Endodermal cell (in vitro differentiated cells): Measurements from ENCODE around the gene PRR3. TPM values are rescaled to one million over a fixed set of nuclear protein-coding genes. Genes with fewer than 3 reads are reported as not detected.

Source experiments
- DNase-seq: peaks from one replicate; pipeline ENCODE4 v3.0.0-alpha.2; 2017
- H3K27ac ChIP-seq: 2 replicates; pipeline ENCODE4 v1.5.1; 2013; ENCODE audit warnings: mild to moderate bottlenecking, low read depth, low read length, moderate library complexity
- H3K27me3 ChIP-seq: 2 replicates; pipeline ENCODE4 v1.6.1; 2013; ENCODE audit warnings: mild to moderate bottlenecking, low read length, moderate library complexity; ENCODE audit not compliant: insufficient read depth, control insufficient read depth, poor library complexity, severe bottlenecking
- H3K36me3 ChIP-seq: 2 replicates; pipeline ENCODE4 v1.7.0; 2013; ENCODE audit warnings: mild to moderate bottlenecking, low read length, moderate library complexity; ENCODE audit not compliant: control insufficient read depth, insufficient read depth
- H3K4me1 ChIP-seq: one replicate; pipeline ENCODE4 v1.7.0; 2013; ENCODE audit warnings: low read length; ENCODE audit not compliant: control insufficient read depth, insufficient read depth
- H3K4me3 ChIP-seq: 2 replicates; pipeline ENCODE4 v1.5.1; 2013; ENCODE audit warnings: mild to moderate bottlenecking, low read length, moderate library complexity
- H3K9ac ChIP-seq: 2 replicates; pipeline ENCODE4 v1.6.1; 2013; ENCODE audit warnings: mild to moderate bottlenecking, low read length, moderate library complexity; ENCODE audit not compliant: poor library complexity, severe bottlenecking; ENCODE audit errors: extremely low read depth
- H3K9me3 ChIP-seq: 2 replicates; pipeline ENCODE4 v1.6.1; 2013; ENCODE audit warnings: mild to moderate bottlenecking, low read length, moderate library complexity; ENCODE audit not compliant: control insufficient read depth
- H3K27ac Mint-ChIP-seq: 2 replicates; pipeline ENCODE4 v1.8.0; 2020; ENCODE audit warnings: mixed read lengths
- H3K27me3 Mint-ChIP-seq: 2 replicates; pipeline ENCODE4 v1.8.0; 2021; ENCODE audit warnings: mild to moderate bottlenecking, mixed read lengths; ENCODE audit not compliant: insufficient read depth
- H3K36me3 Mint-ChIP-seq: 2 replicates; pipeline ENCODE4 v1.8.0; 2020; ENCODE audit warnings: low read depth, mixed read lengths
- H3K4me1 Mint-ChIP-seq: 2 replicates; pipeline ENCODE4 v1.8.0; 2020; ENCODE audit warnings: mixed read lengths
- H3K4me3 Mint-ChIP-seq: 2 replicates; pipeline ENCODE4 v1.8.0; 2020; ENCODE audit warnings: mild to moderate bottlenecking, moderate library complexity, mixed read lengths
- H3K9me3 Mint-ChIP-seq: 2 replicates; pipeline ENCODE4 v1.8.0; 2020; ENCODE audit warnings: mild to moderate bottlenecking, mixed read lengths
- CTCF ChIP-seq: fragments of 200-600 bp; sonication (generic); conservative IDR thresholded peaks from 2 replicates; pipeline ENCODE4 v1.5.0; 2021; ENCODE audit warnings: antibody characterized with exemption, mild to moderate bottlenecking
- WGBS, 2 experiments: methylation state at CpG; one replicate each; pipeline versions ENCODE4 v1.1.5 to v1.1.7; 2013; ENCODE audit warnings: missing lambda C conversion rate in 2 of 2, mixed read lengths in 1 of 2; ENCODE audit not compliant: insufficient coverage in 1 of 2, insufficient read length in 1 of 2; 5-methylcytosine and 5-hydroxymethylcytosine counted together
- long read RNA-seq, 4 experiments: library from polyadenylated mRNA in 2 of 4; library from RNA in 1 of 4; library from capped mRNA in 1 of 4; stranded (forward) in 3 of 4; unstranded in 1 of 4; transcript quantifications; one replicate each; pipeline ENCODE4 v2.0.0, GENCODE V29; 2020 to 2021; ENCODE audit warnings: inconsistent platforms in 1 of 4
- polyA plus RNA-seq, 2 experiments: library from polyadenylated mRNA; stranded (reverse); fragments of 50-300 nt; gene quantifications; one replicate each; pipeline ENCODE4 v1.2.3, GENCODE V29; 2013
- total RNA-seq, 2 donors: library from RNA; stranded (reverse); fragmentation: NEBNext Ultra II Directional in 1 of 2; extraction: Animal tissue kit (Norgen Biotek cat#: 25700) in 1 of 2; gene quantifications; 2 replicates in 1 of 2; 3 replicates in 1 of 2; pipeline ENCODE4 v1.2.1, GENCODE V29; 2021

The PRR3 gene
- total RNA-seq: 10 to 100 TPM; 10.9 to 12.0 TPM
- 42.4 TPM for polyA plus RNA-seq (2013, experiment 1 of 2)
- polyA plus RNA-seq (2013, experiment 2 of 2): 36.6 TPM
- long read RNA-seq, experiment 1, partial matches to known transcripts: 3 of 8 reads
- long read RNA-seq, experiment 1, other reads (novel, unspliced or antisense): 2 of 8 reads
- long read RNA-seq, experiment 2, partial matches to known transcripts: 1 of 6 reads
- long read RNA-seq, experiment 2, other reads (novel, unspliced or antisense): 0 of 6 reads
- long read RNA-seq, experiment 3, transcript PRR3-201 (3 exons, 1,797 nt): major isoform, 5 of 15 reads
- long read RNA-seq, experiment 3, partial matches to known transcripts: 0 of 15 reads
- long read RNA-seq, experiment 3, other reads (novel, unspliced or antisense): 5 of 15 reads
- long read RNA-seq, experiment 4, partial matches to known transcripts: 0 of 3 reads
- long read RNA-seq, experiment 4, other reads (novel, unspliced or antisense): 2 of 3 reads

GRCh38 chr6:30556906-30557682, at the start of gene PRR3:
Gene PRR3 (plus strand): TSS chr6:30557295. CDS start chr6:30557345, 50 bp downstream.
- no peaks in the 10 kb centered on the region for H3K27me3 Mint-ChIP-seq
- peak within 1 kb of the TSS; percentile 97 for H3K27ac ChIP-seq
- no peak for TF ChIP-seq CTCF
- H3K4me3 ChIP-seq: peak within 1 kb of the TSS; percentile 89
- peaks cover 45% of the 10 kb centered on the region for H3K36me3 Mint-ChIP-seq
- peak; percentile 95 for DNase-seq
- no peaks in the 10 kb centered on the region for H3K27me3 ChIP-seq
- peak within 1 kb of the TSS; percentile 89 for H3K4me3 Mint-ChIP-seq
- H3K4me1 ChIP-seq: no peaks in the 10 kb centered on the region
- peaks cover 43% of the 10 kb centered on the region for H3K36me3 ChIP-seq
- peak within 1 kb of the TSS; percentile 73 for H3K9ac ChIP-seq
- no peaks in the 10 kb centered on the region for H3K9me3 ChIP-seq
- no peaks in the 10 kb centered on the region for H3K9me3 Mint-ChIP-seq
- peaks cover 18% of the 10 kb centered on the region for H3K4me1 Mint-ChIP-seq
- 0% methylated on average over 20 to 42 of the region's 42 CpGs for WGBS, 2 experiments
- peak within 1 kb of the TSS; percentile 98 for H3K27ac Mint-ChIP-seq

- H3K9me3 Mint-ChIP-seq: no peaks in the 10 kb centered on the region
- H3K4me3 Mint-ChIP-seq: no peak overlapping the region
- Histone ChIP-seq H3K9ac (no peak overlapping the region), H3K27me3 (no peaks in the 10 kb centered on the region), H3K4me1 (no peaks in the 10 kb centered on the region), H3K36me3 (no peaks in the 10 kb centered on the region), H3K4me3 (no peak overlapping the region), H3K9me3 (no peaks in the 10 kb centered on the region), H3K27ac (no peak overlapping the region)
- no peak overlapping the region for H3K27ac Mint-ChIP-seq
- no peak for TF ChIP-seq CTCF
- no peaks in the 10 kb centered on the region for H3K27me3 Mint-ChIP-seq
- peak; percentile 9 for DNase-seq
- no peaks in the 10 kb centered on the region for H3K36me3 Mint-ChIP-seq
- no peaks in the 10 kb centered on the region for H3K4me1 Mint-ChIP-seq
- 92 to 94% methylated on average over 5 of the region's 5 CpGs for WGBS, 2 experiments
These were observed 49.0 kb upstream of the PRR3 start for GRCh38 chr6:30507849-30508827.
